ENCODE measurements around the gene SSUH2. TPM values are rescaled to one million over a fixed set of nuclear protein-coding genes. Genes with fewer than 3 reads are reported as not detected.
"Not testable (repeated sequence)": the region's sequence is repeated elsewhere in the genome, so short reads cannot be mapped to it uniquely, and the experiment has no call there.

Gene SSUH2
- polyA plus RNA-seq, 3 donors = not detected

GRCh38 chr3:8581806-8582445 lies 62.7 kb downstream of the SSUH2 start:
- Histone ChIP-seq H3K9me3 (replicated peaks in 1 of 2; ENCODE audit: control insufficient read depth in 1 of 2, insufficient read depth in 1 of 2, low read length in 2 of 2) (no peaks in the 10 kb centered on the region), H3K4me3 (replicated peaks in 1 of 3; ENCODE audit: low read depth in 2 of 3, low read length in 3 of 3) (no peak overlapping the region), H3K27ac (ENCODE audit: low read depth in 1 of 2, low read length in 2 of 2) (no peak overlapping the region), H3K79me2 (ENCODE audit: insufficient read depth, low read length) (no peaks in the 10 kb centered on the region), H2AFZ (ENCODE audit: insufficient read depth, low read depth, low read length, poor library complexity, severe bottlenecking) (no peak overlapping the region), H3K27me3 (ENCODE audit: control insufficient read depth in 2 of 2, insufficient read depth in 2 of 2, low read length in 2 of 2) (no peaks in the 10 kb centered on the region), H4K20me1 (ENCODE audit: insufficient read depth, low read length) (no peaks in the 10 kb centered on the region), H3K4me1 (ENCODE audit: control insufficient read depth in 1 of 2, insufficient read depth in 2 of 2, low read length in 2 of 2) (no peaks in the 10 kb centered on the region), H3K36me3 (replicated peaks in 1 of 2; ENCODE audit: control insufficient read depth in 1 of 2, insufficient read depth in 2 of 2, low read length in 2 of 2) (no peaks in the 10 kb centered on the region), H3K9ac (ENCODE audit: insufficient read depth, low read length, poor library complexity, severe bottlenecking) (no peak overlapping the region), H3K4me2 (replicated peaks; ENCODE audit: extremely low read depth, low read length, poor library complexity, severe bottlenecking) (no peak overlapping the region)
- no peak for DNase-seq
- WGBS (ENCODE audit: insufficient coverage) = 94% methylated on average over 5 of the region's 6 CpGs
- no peak for TF ChIP-seq CTCF (IDR thresholded peaks at IDR 0.05)
- Mint-ChIP-seq H3K4me3 (no peak overlapping the region), H3K9me3 (peaks cover 0 to 5% (median 0%) of the 10 kb centered on the region in 7 donors), H3K27me3 (ENCODE audit: low read depth in 3 of 3) (peaks cover 0 to 5% (median 0%) of the 10 kb centered on the region in 3 donors), H3K36me3 (no peaks in the 10 kb centered on the region), H3K27ac (no peak overlapping the region), H3K4me1 (no peaks in the 10 kb centered on the region)
- intact Hi-C loops (cut with micrococcal nuclease) = no loop called here

GRCh38 chr3:8581373-8581772 lies 63.2 kb downstream of the SSUH2 start:
- Histone ChIP-seq H3K9me3 (replicated peaks in 1 of 2; ENCODE audit: control insufficient read depth in 1 of 2, insufficient read depth in 1 of 2, low read length in 2 of 2) (no peaks in the 10 kb centered on the region), H3K4me2 (replicated peaks; ENCODE audit: extremely low read depth, low read length, poor library complexity, severe bottlenecking) (no peak overlapping the region), H3K4me3 (replicated peaks in 1 of 3; ENCODE audit: low read depth in 2 of 3, low read length in 3 of 3) (no peak overlapping the region), H3K4me1 (ENCODE audit: control insufficient read depth in 1 of 2, insufficient read depth in 2 of 2, low read length in 2 of 2) (no peaks in the 10 kb centered on the region), H3K9ac (ENCODE audit: insufficient read depth, low read length, poor library complexity, severe bottlenecking) (no peak overlapping the region), H4K20me1 (ENCODE audit: insufficient read depth, low read length) (no peaks in the 10 kb centered on the region), H2AFZ (ENCODE audit: insufficient read depth, low read depth, low read length, poor library complexity, severe bottlenecking) (no peak overlapping the region), H3K79me2 (ENCODE audit: insufficient read depth, low read length) (no peaks in the 10 kb centered on the region), H3K27me3 (ENCODE audit: control insufficient read depth in 2 of 2, insufficient read depth in 2 of 2, low read length in 2 of 2) (no peaks in the 10 kb centered on the region), H3K36me3 (replicated peaks in 1 of 2; ENCODE audit: control insufficient read depth in 1 of 2, insufficient read depth in 2 of 2, low read length in 2 of 2) (no peaks in the 10 kb centered on the region), H3K27ac (ENCODE audit: low read depth in 1 of 2, low read length in 2 of 2) (no peak overlapping the region)
- 94% methylated on average over 3 of the region's 3 CpGs for WGBS (ENCODE audit: insufficient coverage)
- H3K27me3 Mint-ChIP-seq (ENCODE audit: low read depth in 3 of 3) = peaks cover 0 to 5% (median 0%) of the 10 kb centered on the region in 3 donors
- H3K9me3 Mint-ChIP-seq = peaks cover 0 to 5% (median 0%) of the 10 kb centered on the region in 7 donors
- no peaks in the 10 kb centered on the region for H3K36me3 Mint-ChIP-seq
- H3K4me1 Mint-ChIP-seq = no peaks in the 10 kb centered on the region
- no peak overlapping the region for H3K27ac Mint-ChIP-seq
- no peak for TF ChIP-seq CTCF (IDR thresholded peaks at IDR 0.05)
- no peak overlapping the region for H3K4me3 Mint-ChIP-seq
- intact Hi-C loops (cut with micrococcal nuclease) = no loop called here
- no peak for DNase-seq

GRCh38 chr3:8580434-8580833 lies 64.2 kb downstream of the SSUH2 start:
- H3K9me3 ChIP-seq (replicated peaks in 1 of 2; ENCODE audit: control insufficient read depth in 1 of 2, insufficient read depth in 1 of 2, low read length in 2 of 2); H3K36me3 Mint-ChIP-seq; H3K4me1 Mint-ChIP-seq; DNase-seq; H3K9me3 Mint-ChIP-seq; H3K9ac ChIP-seq (ENCODE audit: insufficient read depth, low read length, poor library complexity, severe bottlenecking); H3K4me3 Mint-ChIP-seq; H3K27me3 ChIP-seq (ENCODE audit: control insufficient read depth in 2 of 2, insufficient read depth in 2 of 2, low read length in 2 of 2); H3K27me3 Mint-ChIP-seq (ENCODE audit: low read depth in 3 of 3); H3K4me2 ChIP-seq (replicated peaks; ENCODE audit: extremely low read depth, low read length, poor library complexity, severe bottlenecking); H2AFZ ChIP-seq (ENCODE audit: insufficient read depth, low read depth, low read length, poor library complexity, severe bottlenecking); H3K4me3 ChIP-seq (replicated peaks in 1 of 3; ENCODE audit: low read depth in 2 of 3, low read length in 3 of 3); H3K27ac Mint-ChIP-seq; H3K27ac ChIP-seq (ENCODE audit: low read depth in 1 of 2, low read length in 2 of 2); H3K79me2 ChIP-seq (ENCODE audit: insufficient read depth, low read length); H4K20me1 ChIP-seq (ENCODE audit: insufficient read depth, low read length); H3K36me3 ChIP-seq (replicated peaks in 1 of 2; ENCODE audit: control insufficient read depth in 1 of 2, insufficient read depth in 2 of 2, low read length in 2 of 2); intact Hi-C loops (cut with micrococcal nuclease); H3K4me1 ChIP-seq (ENCODE audit: control insufficient read depth in 1 of 2, insufficient read depth in 2 of 2, low read length in 2 of 2): not testable (repeated sequence)
- WGBS (ENCODE audit: insufficient coverage) = 80% methylated on average over 1 of the region's 5 CpGs
